HFFc6 (cell line): Measurements from ENCODE around the gene SETMAR. TPM values are rescaled to one million over a fixed set of nuclear protein-coding genes. Genes with fewer than 3 reads are reported as not detected.

Experiments
- DNase-seq: peaks from one replicate; pipeline ENCODE4 v3.0.0-alpha.2; 2018
- H3K27ac Mint-ChIP-seq: 2 replicates; pipeline ENCODE4 v1.8.0; 2020; ENCODE audit warnings: mild to moderate bottlenecking, mixed read lengths
- H3K27me3 Mint-ChIP-seq: 2 replicates; pipeline ENCODE4 v1.8.0; 2021; ENCODE audit warnings: mild to moderate bottlenecking, moderate library complexity, mixed read lengths; ENCODE audit not compliant: insufficient read depth
- H3K36me3 Mint-ChIP-seq: 2 replicates; pipeline ENCODE4 v1.8.0; 2021; ENCODE audit warnings: low read depth, mixed read lengths
- H3K4me1 Mint-ChIP-seq: 2 replicates; pipeline ENCODE4 v1.8.0; 2020; ENCODE audit warnings: low read depth, mixed read lengths
- H3K4me3 Mint-ChIP-seq: 2 replicates; pipeline ENCODE4 v1.8.0; 2020; ENCODE audit warnings: mild to moderate bottlenecking, moderate library complexity, mixed read lengths
- H3K9me3 Mint-ChIP-seq: 2 replicates; pipeline ENCODE4 v1.8.0; 2020; ENCODE audit warnings: mild to moderate bottlenecking, mixed read lengths
- CTCF ChIP-seq: fragments of 200-600 bp; sonication (generic); IDR thresholded peaks from 2 replicates; pipeline ENCODE4 v1.5.0; 2021; ENCODE audit warnings: antibody characterized with exemption, mild to moderate bottlenecking
- total RNA-seq, 6 experiments: library from RNA; stranded (reverse); fragmentation: NEBNext Ultra II Directional; extraction: Animal tissue kit (Norgen Biotek cat#: 25700); gene quantifications; 2 replicates in 1 of 6; 3 replicates in 5 of 6; pipeline ENCODE4 v1.2.3, GENCODE V29; 2021

Gene SETMAR
- total RNA-seq, 6 experiments from 2014 or later: 7.0 to 9.9 (median 9.1) TPM

GRCh38 chr3:4359805-4360502, 56.8 kb downstream of the SETMAR start:
- Mint-ChIP-seq H3K4me3 (no peak overlapping the region), H3K4me1 (peaks cover 20% of the 10 kb centered on the region), H3K27me3 (no peaks in the 10 kb centered on the region; the same call in 1 of the 2 replicates), H3K9me3 (no peaks in the 10 kb centered on the region), H3K27ac (no peak overlapping the region), H3K36me3 (no peaks in the 10 kb centered on the region)
- no peak for TF ChIP-seq CTCF
- no peak for DNase-seq

- H3K27ac Mint-ChIP-seq: no peak overlapping the region
- H3K9me3 Mint-ChIP-seq: no peaks in the 10 kb centered on the region
- TF ChIP-seq CTCF: no peak
- no peak overlapping the region for H3K4me3 Mint-ChIP-seq
- no peak for DNase-seq
- peaks cover 14% of the 10 kb centered on the region for H3K4me1 Mint-ChIP-seq
- no peaks in the 10 kb centered on the region; the same call in 1 of the 2 replicates for H3K27me3 Mint-ChIP-seq
- no peaks in the 10 kb centered on the region for H3K36me3 Mint-ChIP-seq
Measured at GRCh38 chr3:4360817-4361216, 57.6 kb downstream of the SETMAR start.

- no peaks in the 10 kb centered on the region; the same call in 1 of the 2 replicates for H3K27me3 Mint-ChIP-seq
- H3K36me3 Mint-ChIP-seq: no peaks in the 10 kb centered on the region
- H3K4me3 Mint-ChIP-seq: no peak overlapping the region
Measured at GRCh38 chr3:4362523-4362922, 59.4 kb downstream of the SETMAR start.

More at GRCh38 chr3:4362523-4362922, 59.4 kb downstream of the SETMAR start:
- Mint-ChIP-seq H3K4me1 (peaks cover 10% of the 10 kb centered on the region), H3K9me3 (no peaks in the 10 kb centered on the region), H3K27ac (no peak overlapping the region)
- TF ChIP-seq CTCF: no peak
- DNase-seq: no peak

Other genes with a start within 250 kb of the SETMAR start
- gene SUMF1, start 163.9 kb downstream of the SETMAR start, total RNA-seq: 10 to 100 TPM; 33.5 to 38.0 (median 36.0) TPM
- gene ITPR1, start 190.0 kb downstream of the SETMAR start, total RNA-seq: 1 to 10 TPM; 4.9 to 8.3 (median 6.1) TPM